OCI-LY3 (cell line): ENCODE measurements around the gene POC1B.

Experiments
- H2AFZ ChIP-seq: fragments of 200-600, 300-600 bp; shearing (Covaris generic); 2 replicates; pipeline ENCODE4 v1.6.0; 2014; ENCODE audit warnings: antibody characterized with exemption, low read depth, low read length
- H3K27ac ChIP-seq: fragments of 200-600, 300-600 bp; sonication (generic); 2 replicates; pipeline ENCODE4 v1.5.1; 2014; ENCODE audit warnings: mild to moderate bottlenecking, low read length, moderate library complexity, mixed read lengths
- H3K27me3 ChIP-seq: fragments of 200-600, 300-600 bp; sonication (generic); 2 replicates; pipeline ENCODE4 v1.6.1; 2014; ENCODE audit warnings: low read depth, low read length, mixed read lengths
- H3K36me3 ChIP-seq: fragments of 200-600, 300-600 bp; sonication (generic); replicated peaks from 2 replicates; pipeline ENCODE3; 2014; ENCODE audit warnings: low read depth, low read length, mixed read lengths
- H3K4me1 ChIP-seq: fragments of 300-600, 200-600 bp; sonication (generic); 2 replicates; pipeline ENCODE4 v1.6.1; 2014; ENCODE audit warnings: low read length, mixed read lengths
- H3K4me2 ChIP-seq: fragments of 200-600, 300-600 bp; sonication (generic); 2 replicates; pipeline ENCODE4 v1.6.1; 2014; ENCODE audit warnings: low read length, mixed read lengths
- H3K4me3 ChIP-seq: fragments of 300-600, 200-600 bp; sonication (generic); 2 replicates; pipeline ENCODE4 v1.5.1; 2014; ENCODE audit warnings: antibody characterized with exemption, mild to moderate bottlenecking, low read length, moderate library complexity
- H3K79me2 ChIP-seq: fragments of 300-600, 200-600 bp; shearing (Covaris generic); 2 replicates; pipeline ENCODE4 v1.6.1; 2014; ENCODE audit warnings: mild to moderate bottlenecking, low read length, mixed read lengths
- H3K9ac ChIP-seq: fragments of 300-600, 200-600 bp; shearing (Covaris generic); 2 replicates; pipeline ENCODE4 v1.6.0; 2014; ENCODE audit warnings: mild to moderate bottlenecking, low read length, moderate library complexity
- H3K9me3 ChIP-seq: fragments of 200-600, 300-600 bp; shearing (Covaris generic); 2 replicates; pipeline ENCODE4 v1.6.1; 2014; ENCODE audit warnings: low read length, mixed read lengths; ENCODE audit not compliant: insufficient read depth
- H4K20me1 ChIP-seq: fragments of 200-600, 300-600 bp; sonication (generic); 2 replicates; pipeline ENCODE4 v1.6.1; 2016; ENCODE audit warnings: low read length, mixed read lengths; ENCODE audit not compliant: insufficient read depth
- EZH2phosphoT487 ChIP-seq: fragments of 200-600 bp; shearing (Covaris generic); IDR thresholded peaks from 2 replicates; pipeline ENCODE4 v1.6.1; 2018; ENCODE audit warnings: antibody characterized with exemption, mixed run types, low read depth
- TF ChIP-seq, protein P1 (sequence below): fragments of 200-600, 300-600 bp; sonication (generic); IDR thresholded peaks from 2 replicates; pipeline ENCODE4 v1.5.1; 2014; ENCODE audit warnings: antibody characterized with exemption, low read length, low read depth

POC1B gene

DNA sequence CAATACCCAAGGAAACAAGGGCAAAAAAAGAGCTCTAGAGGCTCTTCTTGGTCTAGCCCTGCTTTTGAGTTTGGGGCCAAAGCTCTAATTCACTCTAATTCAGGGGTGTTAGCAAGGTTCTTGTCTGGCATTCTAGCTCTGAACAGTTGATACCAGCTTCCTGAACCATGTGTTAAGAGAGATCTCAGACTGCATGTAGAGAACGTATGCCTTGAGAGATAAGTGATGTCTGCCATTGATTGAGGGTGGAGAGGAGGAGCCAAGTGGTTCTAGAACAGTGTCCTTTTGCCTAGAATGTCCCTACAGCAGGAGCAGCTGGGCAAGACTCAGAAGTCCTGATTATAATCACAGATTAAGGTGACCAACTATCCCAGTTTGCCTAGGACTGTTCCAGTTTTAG lies 18.2 kb upstream of the POC1B start:
- no peaks in the 10 kb centered on the region for H4K20me1 ChIP-seq
- H3K4me3 ChIP-seq: no peak overlapping the region
- no peak overlapping the region for H3K27ac ChIP-seq

DNA sequence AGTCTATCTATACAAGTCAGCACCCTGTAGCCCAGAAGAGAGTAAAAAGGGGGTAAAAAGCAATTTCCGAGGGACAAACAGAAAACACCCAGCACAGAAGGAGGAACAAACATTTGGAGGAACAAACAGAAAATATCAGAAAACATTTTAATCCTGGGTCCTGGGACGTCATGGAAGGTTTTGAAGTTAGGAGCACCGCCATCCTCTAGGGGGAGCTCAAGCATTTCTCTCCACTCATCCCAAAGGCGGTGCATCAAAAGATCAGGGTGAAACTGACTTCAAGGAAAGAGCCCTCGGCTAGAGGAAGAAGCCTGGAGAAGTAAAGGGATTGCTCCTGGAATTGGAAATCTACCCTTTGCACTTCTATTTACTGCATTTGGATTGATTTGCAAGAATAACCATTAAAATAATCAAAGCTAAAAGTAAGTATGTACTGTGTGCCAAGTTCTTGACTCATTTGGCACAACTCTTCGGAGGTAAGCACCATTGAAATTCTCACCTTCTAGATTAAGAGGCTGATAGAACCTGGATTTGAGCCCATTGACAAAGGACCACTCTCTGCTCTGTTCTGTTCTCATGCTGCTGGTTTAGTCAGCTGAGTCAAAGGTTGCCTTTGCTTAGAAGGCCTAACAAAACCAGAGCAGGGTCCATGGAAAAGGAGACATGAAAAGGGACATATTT lies 17.2 kb upstream of the POC1B start:
- Histone ChIP-seq H4K20me1 (no peaks in the 10 kb centered on the region), H2AFZ (no peak overlapping the region), H3K27me3 (no peaks in the 10 kb centered on the region), H3K9me3 (no peaks in the 10 kb centered on the region), H3K79me2 (no peaks in the 10 kb centered on the region), H3K27ac (no peak overlapping the region), H3K4me3 (no peak overlapping the region), H3K4me2 (no peak overlapping the region; the same call in 1 of the 2 replicates), H3K4me1 (0 out of 2 replicates have a peak, but pooled peaks cover 3% of the 10 kb centered on the region), H3K36me3 (no peaks in the 10 kb centered on the region), H3K9ac (no peak overlapping the region)
- TF ChIP-seq, protein P1, sequence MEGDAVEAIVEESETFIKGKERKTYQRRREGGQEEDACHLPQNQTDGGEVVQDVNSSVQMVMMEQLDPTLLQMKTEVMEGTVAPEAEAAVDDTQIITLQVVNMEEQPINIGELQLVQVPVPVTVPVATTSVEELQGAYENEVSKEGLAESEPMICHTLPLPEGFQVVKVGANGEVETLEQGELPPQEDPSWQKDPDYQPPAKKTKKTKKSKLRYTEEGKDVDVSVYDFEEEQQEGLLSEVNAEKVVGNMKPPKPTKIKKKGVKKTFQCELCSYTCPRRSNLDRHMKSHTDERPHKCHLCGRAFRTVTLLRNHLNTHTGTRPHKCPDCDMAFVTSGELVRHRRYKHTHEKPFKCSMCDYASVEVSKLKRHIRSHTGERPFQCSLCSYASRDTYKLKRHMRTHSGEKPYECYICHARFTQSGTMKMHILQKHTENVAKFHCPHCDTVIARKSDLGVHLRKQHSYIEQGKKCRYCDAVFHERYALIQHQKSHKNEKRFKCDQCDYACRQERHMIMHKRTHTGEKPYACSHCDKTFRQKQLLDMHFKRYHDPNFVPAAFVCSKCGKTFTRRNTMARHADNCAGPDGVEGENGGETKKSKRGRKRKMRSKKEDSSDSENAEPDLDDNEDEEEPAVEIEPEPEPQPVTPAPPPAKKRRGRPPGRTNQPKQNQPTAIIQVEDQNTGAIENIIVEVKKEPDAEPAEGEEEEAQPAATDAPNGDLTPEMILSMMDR: peak; percentile 95
- TF ChIP-seq EZH2phosphoT487: no peak

More for the DNA sequence above, 18.2 kb upstream of the POC1B start:
- Histone ChIP-seq H3K79me2 (no peaks in the 10 kb centered on the region), H3K4me1 (0 out of 2 replicates have a peak, but pooled peaks cover 3% of the 10 kb centered on the region), H3K9me3 (no peaks in the 10 kb centered on the region), H3K27me3 (no peaks in the 10 kb centered on the region), H3K36me3 (no peaks in the 10 kb centered on the region), H3K9ac (no peak overlapping the region), H3K4me2 (no peak overlapping the region), H2AFZ (no peak overlapping the region)
- TF ChIP-seq EZH2phosphoT487: no peak
- TF ChIP-seq, protein P1: no peak

DNA sequence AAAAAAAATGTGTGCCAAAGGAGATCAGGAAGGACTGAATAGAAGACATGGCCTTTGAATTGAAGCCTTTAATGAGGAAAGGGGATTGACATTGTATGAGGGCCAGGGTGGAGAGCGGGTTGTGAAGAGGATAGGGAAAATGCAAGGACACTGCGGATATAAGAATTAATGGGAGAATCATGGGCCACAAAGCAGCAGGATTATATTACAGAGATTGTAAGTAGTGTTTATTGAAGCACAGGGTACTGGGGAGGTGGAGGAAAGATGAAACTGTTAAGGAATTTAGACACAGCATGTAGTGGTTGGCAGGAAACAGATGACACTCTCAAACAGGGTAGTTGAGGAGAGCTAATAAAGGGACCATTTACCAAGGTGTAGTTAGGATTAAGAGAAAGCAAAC lies 16.4 kb upstream of the POC1B start:
- Histone ChIP-seq H3K27me3 (no peaks in the 10 kb centered on the region), H4K20me1 (no peaks in the 10 kb centered on the region), H3K27ac (no peak overlapping the region), H3K79me2 (no peaks in the 10 kb centered on the region), H3K4me3 (no peak overlapping the region), H3K4me1 (0 out of 2 replicates have a peak, but pooled peaks cover 3% of the 10 kb centered on the region), H3K4me2 (no peak overlapping the region), H2AFZ (no peak overlapping the region), H3K9me3 (no peaks in the 10 kb centered on the region), H3K9ac (no peak overlapping the region), H3K36me3 (no peaks in the 10 kb centered on the region)
- TF ChIP-seq, protein P1: no peak
- TF ChIP-seq EZH2phosphoT487: no peak

DNA sequence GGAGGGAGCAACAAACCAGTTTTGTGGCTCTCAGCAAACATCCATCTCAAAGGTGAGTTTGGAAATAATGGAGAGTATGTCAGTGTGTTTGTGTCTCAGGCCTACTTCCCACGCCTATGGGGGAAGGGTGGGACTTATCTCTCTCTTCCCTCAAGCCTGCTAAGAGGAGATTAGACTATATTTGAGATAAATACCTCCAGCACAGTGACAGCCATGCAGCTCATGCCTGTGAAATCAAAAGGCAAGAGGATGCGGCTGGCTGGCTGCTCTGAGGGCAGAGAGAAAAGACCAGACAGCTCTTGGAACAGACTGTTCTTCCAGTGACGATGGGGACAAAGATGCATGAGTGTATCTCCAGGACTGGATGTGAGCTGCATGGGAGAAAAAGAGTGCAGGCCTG lies 14.7 kb upstream of the POC1B start:
- Histone ChIP-seq H3K36me3 (no peaks in the 10 kb centered on the region), H3K27ac (no peak overlapping the region), H3K4me3 (no peak overlapping the region), H3K79me2 (no peaks in the 10 kb centered on the region), H3K27me3 (no peaks in the 10 kb centered on the region), H4K20me1 (no peaks in the 10 kb centered on the region), H2AFZ (no peak overlapping the region), H3K9ac (no peak overlapping the region), H3K4me1 (0 out of 2 replicates have a peak, but pooled peaks cover 3% of the 10 kb centered on the region), H3K9me3 (no peaks in the 10 kb centered on the region), H3K4me2 (no peak overlapping the region)
- TF ChIP-seq EZH2phosphoT487: no peak
- TF ChIP-seq, protein P1: no peak
